K562 (cell line): ENCODE data around the gene KAT7. TPM values are rescaled to one million over a fixed set of nuclear protein-coding genes. Genes with fewer than 3 reads are reported as not detected.

Source experiments
- ATAC-seq: fragments of 200-7000 bp; cut with Tn5 transposase; 3 replicates; pipeline ENCODE4 v1.9.1; 2020; ENCODE audit warnings: moderate library complexity
- BruUV-seq: library from RNA; stranded (reverse); fragments of 400-500 nt; replicated peaks from 2 replicates; lab custom pipeline; 2021; lab: Mats Ljungman, UMichigan
- CTCF ChIA-PET: fragments of 300-600 bp; formaldehyde crosslinking; extraction: SDS; loops from one replicate; lab custom pipeline; 2021; ENCODE audit warnings: low intra/inter-chr PET ratio; lab: Yijun Ruan, JAX
- POLR2A ChIA-PET: fragments of 300-600, 350-650 bp; sonication (Branson Sonifier 250); formaldehyde crosslinking; extraction: SDS; loops from one replicate; lab custom pipeline; 2021; ENCODE audit warnings: antibody characterized with exemption, inconsistent platforms; lab: Yijun Ruan, JAX
- DNase-seq, 4 experiments: peaks; one replicate each; pipeline versions ENCODE4 v3.0.0 to v3.0.0-alpha.2; 2011 to 2018; ENCODE audit warnings: low spot score in 3 of 4, mixed read lengths in 3 of 4; ENCODE audit errors: extremely low read depth in 1 of 4
- FAIRE-seq: peaks from 2 replicates; lab custom pipeline; 2011; peaks lifted over from hg19 to GRCh38; lab: Jason Lieb, UNC
- H2AFZ ChIP-seq: 2 replicates; pipeline ENCODE4 v1.6.0; 2011; ENCODE audit warnings: low read depth, low read length, control low read depth, inconsistent platforms
- H3K27ac ChIP-seq: fragments of 200-600 bp; 3 replicates; pipeline ENCODE4 v1.8.0; 2011; ENCODE audit warnings: low read depth, mild to moderate bottlenecking, control low read depth, inconsistent platforms, low read length, moderate library complexity, mixed read lengths; ENCODE audit errors: extremely low read depth
- H3K27me3 ChIP-seq, 2 experiments: fragments of 300-600 bp in 1 of 2; 2 replicates in 1 of 2; 3 replicates in 1 of 2; pipeline versions ENCODE4 v1.6.0 to v1.8.0; 2011; ENCODE audit warnings: inconsistent platforms in 2 of 2, low read length in 2 of 2, mild to moderate bottlenecking in 1 of 2, mixed read lengths in 1 of 2, moderate library complexity in 1 of 2; ENCODE audit not compliant: control insufficient read depth in 2 of 2, insufficient read depth in 2 of 2
- H3K36me3 ChIP-seq: fragments of 300-600 bp; 3 replicates; pipeline ENCODE4 v1.8.0; 2011; ENCODE audit warnings: mild to moderate bottlenecking, low read length, inconsistent platforms; ENCODE audit not compliant: control insufficient read depth, insufficient read depth
- H3K4me1 ChIP-seq, 2 experiments: fragments of 200-600 bp in 1 of 2; replicated peaks in 1 of 2; 2 replicates in 1 of 2; 3 replicates in 1 of 2; pipeline versions ENCODE4 v1.5.1 to v1.8.0; 2011; ENCODE audit warnings: inconsistent platforms in 2 of 2, low read length in 2 of 2, mild to moderate bottlenecking in 1 of 2, mixed read lengths in 1 of 2, moderate library complexity in 1 of 2; ENCODE audit not compliant: control insufficient read depth in 2 of 2, insufficient read depth in 2 of 2
- H3K4me2 ChIP-seq: 2 replicates; pipeline ENCODE4 v1.6.1; 2011; ENCODE audit warnings: low read length, control low read depth, inconsistent platforms, mixed read lengths; ENCODE audit not compliant: insufficient read depth
- H3K4me3 ChIP-seq: fragments of 200-600 bp; sonication (generic), shearing (Covaris generic); 2 replicates; pipeline ENCODE4 v1.5.1; 2016; ENCODE audit warnings: control low read depth, inconsistent platforms
- H3K79me2 ChIP-seq: fragments of 200-600 bp; 3 replicates; pipeline ENCODE4 v1.8.0; 2011; ENCODE audit warnings: low read length, inconsistent platforms; ENCODE audit not compliant: control insufficient read depth, insufficient read depth
- H3K9ac ChIP-seq, 2 experiments: 2 replicates each; pipeline versions ENCODE4 v1.6.0 to v1.6.1; 2011; ENCODE audit warnings: low read depth in 2 of 2, low read length in 2 of 2, control low read depth in 1 of 2, inconsistent platforms in 1 of 2, mild to moderate bottlenecking in 1 of 2, mixed read lengths in 1 of 2; ENCODE audit not compliant: insufficient read depth in 1 of 2
- H3K9me1 ChIP-seq: one replicate; pipeline ENCODE4 v1.6.0; 2011; ENCODE audit warnings: inconsistent platforms, mild to moderate bottlenecking, low read length, moderate library complexity; ENCODE audit not compliant: control insufficient read depth, insufficient read depth
- H3K9me3 ChIP-seq: replicated peaks from 2 replicates; pipeline ENCODE4 v1.5.1; 2011; ENCODE audit warnings: low read depth, low read length, inconsistent platforms; ENCODE audit not compliant: control insufficient read depth, insufficient read depth
- H4K20me1 ChIP-seq: replicated peaks from 2 replicates; pipeline ENCODE4 v1.6.1; 2011; ENCODE audit warnings: low read length, inconsistent platforms, mixed read lengths; ENCODE audit not compliant: control insufficient read depth, insufficient read depth
- CEBPZ ChIP-seq: fragments of 150-350 bp; IDR thresholded peaks from 2 replicates; pipeline ENCODE4 v1.6.1; 2014; ENCODE audit warnings: low read depth, mild to moderate bottlenecking, low read length, borderline replicate concordance
- CGGBP1 ChIP-seq: fragments of 250-450 bp; sonication (Bioruptor Pico); IDR thresholded peaks from 2 replicates; pipeline ENCODE4 v1.9.0; 2021; ENCODE audit warnings: mild to moderate bottlenecking
- EP400 ChIP-seq: fragments of 450-650 bp; IDR thresholded peaks from 2 replicates; pipeline ENCODE4 v1.6.1; 2017; ENCODE audit warnings: antibody characterized with exemption, mild to moderate bottlenecking, moderate library complexity
- KAT8 ChIP-seq: fragments of 450-650 bp; IDR thresholded peaks from 2 replicates; pipeline ENCODE4 v1.6.1; 2016; ENCODE audit warnings: low read depth, mild to moderate bottlenecking
- L3MBTL2 ChIP-seq: fragments of 450-650 bp; IDR thresholded peaks from 2 replicates; pipeline ENCODE4 v1.6.1; 2016; ENCODE audit warnings: mild to moderate bottlenecking, moderate library complexity
- NCOA6 ChIP-seq: fragments of 450-650 bp; IDR thresholded peaks from 2 replicates; pipeline ENCODE4 v1.6.1; 2017; ENCODE audit warnings: mild to moderate bottlenecking
- RFX1 ChIP-seq: fragments of 450-650 bp; IDR thresholded peaks from 2 replicates; pipeline ENCODE4 v1.6.1; 2016; ENCODE audit warnings: mild to moderate bottlenecking, moderate library complexity
- RUNX1 ChIP-seq: sonication (generic); IDR thresholded peaks from 2 replicates; pipeline ENCODE4 v1.6.1; 2016; ENCODE audit warnings: antibody characterized with exemption, low read depth
- STAG1 ChIP-seq: sonication (generic); formaldehyde crosslinking; IDR thresholded peaks from 2 replicates; pipeline ENCODE4 v1.5.0; 2020; ENCODE audit warnings: missing genetic modification reagents, borderline replicate concordance
- ZNF197 ChIP-seq: fragments of 200-800 bp; sonication (Bioruptor generic); IDR thresholded peaks from 2 replicates; pipeline ENCODE4 v1.6.1; 2016; ENCODE audit warnings: low read depth, missing genetic modification characterization, missing compliant biosample characterization
- ZNF699 ChIP-seq: fragments of 250-450 bp; sonication (Bioruptor Pico); IDR thresholded peaks from 2 replicates; pipeline ENCODE4 v1.8.0; 2021; ENCODE audit warnings: mild to moderate bottlenecking, moderate library complexity; ENCODE audit not compliant: insufficient replicate concordance
- ZNF707 ChIP-seq: fragments of 250-450 bp; sonication (Bioruptor Pico); conservative IDR thresholded peaks from 2 replicates; pipeline ENCODE4 v1.8.0; 2022; ENCODE audit warnings: inconsistent platforms, mild to moderate bottlenecking, moderate library complexity
- WGBS: fragments of 100-300 bp; shearing (Covaris generic); methylation state at CpG from one replicate; pipeline ENCODE4 v1.1.6; 2016; ENCODE audit warnings: low coverage, mixed read lengths; ENCODE audit not compliant: insufficient coverage; ENCODE audit errors: missing lambda C conversion rate; 5-methylcytosine and 5-hydroxymethylcytosine counted together
- in situ Hi-C: fragments of 300-500 bp; cut with MboI; formaldehyde crosslinking; loops from 4 replicates; pipeline ENCODE4 v1.15.0; 2018; ENCODE audit warnings: inconsistent platforms, mixed read lengths
- intact Hi-C: fragments of 100-400 bp; cut with micrococcal nuclease; formaldehyde crosslinking; loops from 2 replicates; pipeline ENCODE4 v1.14.2; 2022
- polyA plus RNA-seq, 8 experiments: library from polyadenylated mRNA; depleted of rRNA in 4 of 8; stranded (reverse) in 5 of 8; unstranded in 3 of 8; fragments of >200 nt; fragmentation: Nextera tagmentation in 2 of 8; fragmentation: Illumina TruSeq in 1 of 8; extraction: Ambion mirVana in 2 of 8; extraction: Trizol in 1 of 8; gene quantifications; 2 replicates each; pipeline versions ENCODE4 v1.2.1 to v1.2.3, GENCODE V29; 2011 to 2014; ENCODE audit warnings: inconsistent platforms in 1 of 8, missing spikeins in 1 of 8
- total RNA-seq, 7 experiments: library from RNA; depleted of rRNA in 6 of 7; stranded (reverse); fragments of >200 nt in 6 of 7; fragmentation: Illumina TruSeq in 2 of 7; extraction: Trizol in 2 of 7; gene quantifications; 2 replicates each; pipeline versions ENCODE4 v1.2.1 to v1.2.3, GENCODE V29; 2011 to 2021; ENCODE audit warnings: low replicate concordance in 1 of 7

Gene KAT7
- total and polyA plus RNA-seq, 9 of the 15 experiments (the other 6 are each of a cell fraction or from before 2014, with no cell fraction given) = 10.8 to 57.3 (median 34.8) TPM

DNA sequence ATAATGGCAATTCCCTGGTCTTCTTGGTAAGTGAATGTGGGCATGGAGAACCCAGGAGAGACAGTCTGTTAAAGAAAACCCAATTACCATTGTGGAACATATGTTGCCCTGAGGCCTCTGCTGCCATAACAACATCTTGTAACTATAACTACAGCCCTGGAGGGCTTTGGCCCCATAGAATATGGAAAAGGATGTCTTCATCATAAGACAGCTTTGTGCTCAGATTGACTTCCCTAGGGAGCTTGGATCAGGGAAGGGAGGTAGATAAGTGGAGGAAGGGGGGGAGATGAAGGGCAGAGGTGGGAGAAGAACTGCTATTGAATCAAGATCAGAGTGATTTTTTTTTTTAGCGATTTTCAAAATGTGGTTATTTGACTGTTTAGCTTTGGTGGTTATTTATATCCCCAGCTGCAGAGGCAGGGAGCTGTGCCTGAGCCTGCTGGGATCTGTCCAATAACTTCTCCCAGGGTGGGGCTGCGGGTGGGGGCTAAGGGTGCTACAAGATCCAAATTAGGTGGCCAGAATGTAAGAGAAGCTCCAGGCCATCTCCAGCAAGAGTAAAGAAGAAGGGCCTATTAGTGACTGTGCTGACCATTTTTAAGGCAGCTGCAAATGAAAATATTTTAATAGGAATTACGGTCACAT, 5.3 kb upstream of the KAT7 start:
- no peaks in the 10 kb centered on the region for H3K9me1 ChIP-seq
- peaks cover 5 to 24% of the 10 kb centered on the region in 2 experiments; a peak in 4 of 5 replicates for H3K4me1 ChIP-seq
- no peak for DNase-seq
- no peak for TF ChIP-seq L3MBTL2
- peak; percentile 15; the same call in 1 of the 2 replicates for TF ChIP-seq RFX1
- H3K9me3 ChIP-seq = no peaks in the 10 kb centered on the region
- H3K79me2 ChIP-seq = peaks cover 8% of the 10 kb centered on the region; the same call in 2 of the 3 replicates
- no peak for ATAC-seq
- FAIRE-seq = no peak
- ChIA-PET POLR2A (interaction anchor here (0.7 to 1.3 kb wide), 5 partner anchors 10 to 118 kb away, joined by 3 to 5 read pairs (median 3); no protein-coding TSS in a partner anchor), CTCF (no interaction called here)
- intact Hi-C loops (no loop called here), in situ Hi-C loops (no loop called here)
- no peaks in the 10 kb centered on the region for H3K36me3 ChIP-seq
- no peak overlapping the region for H3K4me2 ChIP-seq
- no peak overlapping the region for H2AFZ ChIP-seq
- no peak overlapping the region for H3K4me3 ChIP-seq
- no peaks in the 10 kb centered on the region for H4K20me1 ChIP-seq
- no peaks in the 10 kb centered on the region for H3K27me3 ChIP-seq
- H3K27ac ChIP-seq = no peak overlapping the region
- H3K9ac ChIP-seq = no peak overlapping the region
- BruUV-seq = no TSS peak
- WGBS = 35% methylated on average over 3 of the region's 3 CpGs

DNA sequence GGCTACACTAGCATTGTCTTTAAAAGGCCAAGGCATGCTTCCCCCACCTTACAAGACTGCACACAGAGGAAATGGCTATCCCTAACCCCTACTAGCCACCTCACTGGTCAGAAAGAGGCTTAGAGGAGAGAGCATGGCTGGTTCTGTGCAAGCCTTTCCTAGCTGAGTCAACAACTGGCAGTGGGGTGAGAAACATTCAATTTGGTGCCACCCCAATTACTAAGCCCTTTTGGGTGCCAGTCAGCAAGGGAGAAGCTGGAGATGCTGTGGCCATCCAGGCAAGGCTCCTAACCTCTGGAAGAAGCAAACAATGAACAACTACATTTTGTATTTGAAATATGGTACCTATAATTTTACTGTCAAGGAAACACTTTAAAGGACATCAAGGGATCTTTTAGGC, 4.7 kb upstream of the KAT7 start:
- no TSS peak for BruUV-seq
- H3K27me3 ChIP-seq = no peaks in the 10 kb centered on the region
- ChIA-PET CTCF (no interaction called here), POLR2A (interaction anchor here (0.7 to 1.3 kb wide), 4 partner anchors 10 to 119 kb away, joined by 3 to 5 read pairs (median 3); no protein-coding TSS in a partner anchor)
- FAIRE-seq (no peak), DNase-seq (no peak), ATAC-seq (no peak)
- no peaks in the 10 kb centered on the region for H3K36me3 ChIP-seq
- no peak overlapping the region for H3K4me2 ChIP-seq
- peaks cover 5 to 24% of the 10 kb centered on the region in 2 experiments for H3K4me1 ChIP-seq
- no peaks in the 10 kb centered on the region for H4K20me1 ChIP-seq
- peaks cover 11% of the 10 kb centered on the region; the same call in 2 of the 3 replicates for H3K79me2 ChIP-seq
- TF ChIP-seq ZNF707 (CRISPR knock-in tag) = no peak
- no peak for TF ChIP-seq CEBPZ
- no peak for TF ChIP-seq NCOA6
- TF ChIP-seq STAG1 (CRISPR knock-in tag) = no peak
- no peak for TF ChIP-seq EP400
- no peak for TF ChIP-seq KAT8
- no peak for TF ChIP-seq ZNF699 (CRISPR knock-in tag)
- no peak for TF ChIP-seq ZNF197 (CRISPR knock-in tag)
- no peak for TF ChIP-seq RUNX1
- no peak for TF ChIP-seq CGGBP1 (CRISPR knock-in tag)
- in situ Hi-C loops (no loop called here), intact Hi-C loops (loop anchor here (2.0 kb wide), 1 partner anchor 215 kb away; no protein-coding TSS in a partner anchor)
- no peaks in the 10 kb centered on the region for H3K9me3 ChIP-seq
- H3K9me1 ChIP-seq = no peaks in the 10 kb centered on the region
- no peak overlapping the region for H3K4me3 ChIP-seq
- H2AFZ ChIP-seq = 0 out of 2 replicates have a peak overlapping the region, but pooled peaks have one; percentile 55
- no peak overlapping the region for H3K9ac ChIP-seq
- no peak overlapping the region for H3K27ac ChIP-seq
